ENCODE results near the gene CASP10. TPM values are rescaled to one million over a fixed set of nuclear protein-coding genes. Genes with fewer than 3 reads are reported as not detected.
A peak's percentile ranks its signal among the peaks of the same experiment; 100 is the strongest.

Gene CASP10
- total and polyA plus RNA-seq, 3 donors from 2014 or later, result 2.4 to 10.4 (median 5.2) TPM

GRCh38 chr2:201257381-201257955, 74.5 kb downstream of the CASP10 start:
- no peak for DNase-seq
- 17 to 24% methylated on average over 12 of the region's 12 CpGs for WGBS, 2 donors
- H3K9me3 ChIP-seq, result no peaks in the 10 kb centered on the region
- peaks cover 5% of the 10 kb centered on the region for H3K4me1 ChIP-seq
- TF ChIP-seq, protein P1, sequence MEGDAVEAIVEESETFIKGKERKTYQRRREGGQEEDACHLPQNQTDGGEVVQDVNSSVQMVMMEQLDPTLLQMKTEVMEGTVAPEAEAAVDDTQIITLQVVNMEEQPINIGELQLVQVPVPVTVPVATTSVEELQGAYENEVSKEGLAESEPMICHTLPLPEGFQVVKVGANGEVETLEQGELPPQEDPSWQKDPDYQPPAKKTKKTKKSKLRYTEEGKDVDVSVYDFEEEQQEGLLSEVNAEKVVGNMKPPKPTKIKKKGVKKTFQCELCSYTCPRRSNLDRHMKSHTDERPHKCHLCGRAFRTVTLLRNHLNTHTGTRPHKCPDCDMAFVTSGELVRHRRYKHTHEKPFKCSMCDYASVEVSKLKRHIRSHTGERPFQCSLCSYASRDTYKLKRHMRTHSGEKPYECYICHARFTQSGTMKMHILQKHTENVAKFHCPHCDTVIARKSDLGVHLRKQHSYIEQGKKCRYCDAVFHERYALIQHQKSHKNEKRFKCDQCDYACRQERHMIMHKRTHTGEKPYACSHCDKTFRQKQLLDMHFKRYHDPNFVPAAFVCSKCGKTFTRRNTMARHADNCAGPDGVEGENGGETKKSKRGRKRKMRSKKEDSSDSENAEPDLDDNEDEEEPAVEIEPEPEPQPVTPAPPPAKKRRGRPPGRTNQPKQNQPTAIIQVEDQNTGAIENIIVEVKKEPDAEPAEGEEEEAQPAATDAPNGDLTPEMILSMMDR (IDR thresholded peaks at IDR 0.05), result no peak
- TF ChIP-seq POLR2A (IDR thresholded peaks at IDR 0.05), result no peak
- H3K27ac ChIP-seq, result peak overlapping the region; percentile 82 to 86
- H3K36me3 ChIP-seq (ENCODE audit: low read depth, missing control alignments), result no peaks in the 10 kb centered on the region
- H3K27me3 ChIP-seq, result no peaks in the 10 kb centered on the region
- intact Hi-C loops (cut with DNase I; ENCODE audit: low total_unique reads), result no loop called here
- peak overlapping the region; percentile 61 to 68 for H3K4me3 ChIP-seq

DNA sequence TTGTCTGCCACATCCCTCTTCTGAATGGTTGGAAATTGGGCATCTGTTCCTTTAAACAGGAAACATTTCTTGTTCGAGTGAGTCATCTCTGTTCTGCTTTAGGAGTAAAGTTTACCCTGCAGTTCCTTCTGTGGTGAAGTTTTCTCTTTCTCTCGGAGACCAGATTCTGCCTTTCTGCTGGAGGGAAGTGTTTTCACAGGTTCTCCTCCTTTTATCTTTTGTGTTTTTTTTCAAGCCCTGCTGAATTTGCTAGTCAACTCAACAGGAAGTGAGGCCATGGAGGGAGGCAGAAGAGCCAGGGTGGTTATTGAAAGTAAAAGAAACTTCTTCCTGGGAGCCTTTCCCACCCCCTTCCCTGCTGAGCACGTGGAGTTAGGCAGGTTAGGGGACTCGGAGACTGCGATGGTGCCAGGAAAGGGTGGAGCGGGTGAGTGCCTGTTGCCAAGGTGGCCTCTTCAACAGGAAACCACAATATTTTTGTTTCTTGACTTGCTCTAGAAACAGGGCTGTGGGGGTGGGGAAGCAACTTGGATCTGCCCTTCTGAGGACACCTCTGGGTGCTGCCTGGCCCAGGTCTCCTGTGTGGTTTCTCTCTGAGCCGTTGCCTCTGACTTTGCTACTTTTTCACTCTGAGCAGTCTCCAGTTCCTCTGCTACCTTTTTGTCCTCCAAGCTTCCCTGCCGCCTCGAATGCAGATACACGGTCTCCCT, 75.2 kb downstream of the CASP10 start:
- WGBS, 2 donors, result 2 to 4% methylated on average over 10 of the region's 10 CpGs
- Histone ChIP-seq H3K4me1 (peaks cover 5% of the 10 kb centered on the region), H3K27ac (peak overlapping the region; percentile 82 to 86), H3K27me3 (no peaks in the 10 kb centered on the region), H3K9me3 (no peaks in the 10 kb centered on the region), H3K36me3 (ENCODE audit: low read depth, missing control alignments) (no peaks in the 10 kb centered on the region), H3K4me3 (peak overlapping the region; percentile 61 to 68)
- TF ChIP-seq, protein P1 (IDR thresholded peaks at IDR 0.05), result peak in 1 of 3 experiments; percentile 5
- no peak for TF ChIP-seq POLR2A (IDR thresholded peaks at IDR 0.05)
- intact Hi-C loops (cut with DNase I; ENCODE audit: low total_unique reads), result no loop called here
- DNase-seq, result peak; percentile 71

GRCh38 chr2:201258666-201259615, 76.0 kb downstream of the CASP10 start:
- no peaks in the 10 kb centered on the region for H3K9me3 ChIP-seq
- DNase-seq, result no peak
- WGBS, 2 donors, result 28 to 31% methylated on average over 15 of the region's 15 CpGs
- intact Hi-C loops (cut with DNase I; ENCODE audit: low total_unique reads), result no loop called here
- no peaks in the 10 kb centered on the region for H3K36me3 ChIP-seq (ENCODE audit: low read depth, missing control alignments)
- peak overlapping the region; percentile 61 to 68 for H3K4me3 ChIP-seq
- peak overlapping the region; percentile 82 to 86 for H3K27ac ChIP-seq
- H3K4me1 ChIP-seq, result peaks cover 5% of the 10 kb centered on the region
- TF ChIP-seq, protein P1 (IDR thresholded peaks at IDR 0.05), result no peak
- TF ChIP-seq POLR2A (IDR thresholded peaks at IDR 0.05), result no peak
- H3K27me3 ChIP-seq, result no peaks in the 10 kb centered on the region

- Histone ChIP-seq H3K36me3 (ENCODE audit: low read depth, missing control alignments) (no peaks in the 10 kb centered on the region), H3K27me3 (no peaks in the 10 kb centered on the region), H3K27ac (no peak within 1 kb of the TSS), H3K4me3 (no peak within 1 kb of the TSS), H3K9me3 (no peaks in the 10 kb centered on the region), H3K4me1 (peaks cover 5% of the 10 kb centered on the region)
- TF ChIP-seq POLR2A (IDR thresholded peaks at IDR 0.05), result no peak
- TF ChIP-seq, protein P1 (IDR thresholded peaks at IDR 0.05), result no peak
- WGBS, 2 donors, result 83 to 87% methylated on average over 10 of the region's 10 CpGs
- intact Hi-C loops (cut with DNase I; ENCODE audit: low total_unique reads), result no loop called here
- DNase-seq, result no peak
These were observed 77.4 kb downstream of the CASP10 start, which contains the start of gene CASP8 for GRCh38 chr2:201260302-201260800. TSS of gene CASP8 (plus strand) at chr2:201260536. CDS start at chr2:201266487, 5,951 bp downstream.
